Central memory CD4-positive, alpha-beta T cell (primary cell): Measurements from ENCODE around the gene ZPBP.
"Not testable (repeated sequence)": the region's sequence is repeated elsewhere in the genome, so short reads cannot be mapped to it uniquely, and the experiment has no call there.

Experiments
- DNase-seq: peaks from one replicate; pipeline ENCODE4 v3.0.0; 2022
- total RNA-seq, 3 experiments: gene quantifications; one replicate each; lab custom pipeline; 2026; lab: John Stamatoyannopoulos, UW

ZPBP gene, protein sequence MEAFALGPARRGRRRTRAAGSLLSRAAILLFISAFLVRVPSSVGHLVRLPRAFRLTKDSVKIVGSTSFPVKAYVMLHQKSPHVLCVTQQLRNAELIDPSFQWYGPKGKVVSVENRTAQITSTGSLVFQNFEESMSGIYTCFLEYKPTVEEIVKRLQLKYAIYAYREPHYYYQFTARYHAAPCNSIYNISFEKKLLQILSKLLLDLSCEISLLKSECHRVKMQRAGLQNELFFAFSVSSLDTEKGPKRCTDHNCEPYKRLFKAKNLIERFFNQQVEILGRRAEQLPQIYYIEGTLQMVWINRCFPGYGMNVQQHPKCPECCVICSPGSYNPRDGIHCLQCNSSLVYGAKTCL
- total RNA-seq, result 0 to 0.05 (median 0.04) reads per million in 3 experiments

DNA sequence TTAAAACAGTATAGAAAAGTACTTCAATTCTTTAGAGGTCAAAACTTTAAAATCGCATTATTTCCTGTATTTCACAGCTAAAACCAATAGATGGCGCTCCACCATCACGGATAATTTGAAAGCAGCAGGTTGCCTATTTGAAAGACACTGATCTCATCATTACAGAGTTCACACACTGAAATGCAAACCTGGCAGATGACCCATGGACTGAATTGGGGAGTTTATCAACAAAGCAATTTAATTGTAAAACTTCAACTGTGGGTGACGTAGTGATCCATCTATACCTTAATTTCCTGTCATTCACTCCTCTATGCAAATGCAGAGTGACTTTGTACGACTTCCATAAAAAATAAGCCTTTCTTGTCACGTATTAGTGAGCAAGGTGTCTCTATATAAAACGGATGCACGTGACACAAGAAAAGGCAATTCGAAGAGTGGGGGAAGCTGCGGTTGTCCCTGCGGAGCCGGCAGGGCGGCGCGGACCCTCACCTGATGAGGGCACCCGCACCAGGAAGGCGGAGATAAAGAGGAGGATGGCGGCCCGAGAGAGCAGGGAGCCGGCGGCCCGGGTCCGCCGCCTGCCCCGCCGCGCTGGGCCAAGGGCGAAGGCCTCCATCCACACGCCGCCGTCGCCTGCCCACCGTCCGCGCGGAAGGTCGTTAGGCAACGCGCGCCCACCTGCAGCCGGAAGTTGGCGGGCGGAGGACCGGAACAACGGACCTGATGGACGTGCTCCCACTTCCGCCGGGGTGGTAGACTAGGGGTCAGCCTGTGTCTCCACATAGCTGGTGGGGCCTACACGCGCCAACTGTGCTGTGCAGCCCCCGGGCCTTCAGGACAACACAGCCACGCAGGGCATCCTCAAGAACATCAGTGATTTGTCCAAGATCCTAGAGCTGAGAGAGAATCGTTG lies at the start of gene ZPBP:
TSS of gene ZPBP (minus strand) at position 668 of the 913 bp plus-strand sequence. CDS start at position 616, 52 bp downstream.
- peak; percentile 64 for DNase-seq

DNA sequence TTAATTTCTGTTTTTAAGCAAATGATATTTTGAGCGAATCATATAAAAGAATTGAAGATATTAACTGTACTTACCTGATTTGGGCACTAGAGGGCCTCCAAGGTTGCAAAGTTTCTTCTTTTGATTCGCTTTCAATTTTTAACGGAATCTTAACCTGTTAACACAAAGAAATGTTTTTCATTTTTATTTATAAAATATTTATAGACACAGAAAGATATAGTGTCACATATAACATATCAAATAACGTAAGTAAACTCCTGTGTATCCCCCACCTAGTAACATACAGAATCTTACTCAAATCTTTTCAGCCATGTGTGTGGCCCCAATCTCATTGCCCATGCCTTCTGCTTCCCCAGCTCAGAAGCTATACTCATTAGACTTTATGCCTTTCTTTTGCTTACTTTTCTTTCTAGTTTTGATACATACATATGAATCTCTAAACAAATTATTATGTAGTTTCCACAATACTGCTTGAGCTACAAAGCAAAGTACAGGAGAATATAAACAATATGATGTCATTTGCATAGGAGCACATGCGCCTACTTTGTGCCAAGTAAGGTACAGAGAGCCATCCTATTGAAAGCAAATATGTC lies 49.5 kb upstream of the ZPBP start:
- DNase-seq, result peak; percentile 58

DNA sequence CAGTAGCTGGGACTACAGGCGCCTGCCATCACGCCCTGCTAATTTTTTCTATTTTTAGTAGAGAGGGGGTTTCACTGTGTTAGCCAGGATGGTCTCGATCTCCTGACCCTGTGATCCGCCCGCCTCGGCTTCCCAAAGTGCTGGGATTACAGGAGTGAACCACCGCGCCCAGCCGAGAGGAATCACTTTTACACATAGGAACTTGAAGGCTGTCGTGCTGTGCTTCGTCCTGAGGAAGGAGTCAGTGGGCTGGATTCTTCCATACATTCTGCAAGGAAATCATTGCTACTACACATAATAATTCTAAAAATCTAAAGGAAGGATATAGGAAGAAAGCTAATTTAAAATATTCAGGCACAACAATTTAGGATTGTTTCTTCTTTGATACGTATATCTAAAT lies 48.8 kb upstream of the ZPBP start:
- DNase-seq, result no peak

DNA sequence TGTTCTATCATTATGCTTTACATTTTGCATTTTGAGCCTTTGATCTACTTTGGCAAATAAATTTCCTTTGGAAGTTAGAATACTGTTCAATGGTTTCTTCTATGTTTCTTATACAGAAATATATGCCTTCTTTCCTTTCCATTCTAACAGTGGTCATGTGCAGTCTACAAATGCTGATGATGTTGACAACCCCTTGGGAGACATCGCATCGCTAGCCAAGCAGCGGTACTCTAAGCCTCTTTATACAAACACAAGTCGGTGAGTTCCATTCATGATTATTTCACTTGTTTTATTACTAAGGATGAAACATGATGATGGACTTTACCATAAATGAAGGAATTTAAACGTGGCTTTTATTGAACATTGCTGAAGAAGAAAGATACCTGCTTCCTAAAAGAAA lies 48.1 kb upstream of the ZPBP start:
- DNase-seq, result no peak

DNA sequence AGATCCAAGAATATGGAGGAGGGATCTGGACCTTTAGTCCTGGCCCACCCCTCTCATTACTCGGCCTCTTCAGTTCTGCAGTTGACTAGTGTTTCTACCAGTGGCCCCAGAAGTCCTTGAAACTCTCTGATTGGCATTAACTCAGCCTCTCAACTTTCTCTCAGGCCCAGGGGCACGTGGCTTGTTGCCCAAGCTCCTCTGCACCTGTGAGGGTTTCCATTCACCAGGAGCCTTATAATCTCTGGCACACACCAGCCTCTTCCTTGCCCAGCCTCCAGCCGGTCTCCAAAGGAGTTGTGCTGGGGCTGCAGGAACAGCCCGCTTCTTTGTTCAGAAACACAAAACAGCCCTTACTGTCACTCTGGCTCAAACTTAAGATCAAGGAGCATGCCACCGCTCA lies 47.6 kb upstream of the ZPBP start:
- no peak for DNase-seq

DNA sequence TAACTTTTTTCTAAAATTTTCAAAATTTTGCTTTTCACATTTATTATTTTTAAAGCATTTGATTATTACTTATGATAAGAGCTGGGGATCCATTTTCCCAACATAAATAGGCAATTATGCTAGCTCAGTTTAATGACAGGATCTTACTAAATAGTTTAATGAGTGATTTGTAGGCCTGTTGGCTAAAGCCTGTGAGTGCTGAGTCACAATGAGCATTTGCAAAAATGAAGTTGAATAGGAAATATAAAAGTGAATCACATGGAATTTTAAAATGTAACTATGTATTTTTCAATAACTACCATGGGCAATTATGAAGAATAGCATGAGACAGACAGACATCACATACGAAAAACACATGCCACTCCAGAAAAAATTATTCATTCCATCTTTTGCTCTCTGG lies 45.1 kb upstream of the ZPBP start:
- no peak for DNase-seq

DNA sequence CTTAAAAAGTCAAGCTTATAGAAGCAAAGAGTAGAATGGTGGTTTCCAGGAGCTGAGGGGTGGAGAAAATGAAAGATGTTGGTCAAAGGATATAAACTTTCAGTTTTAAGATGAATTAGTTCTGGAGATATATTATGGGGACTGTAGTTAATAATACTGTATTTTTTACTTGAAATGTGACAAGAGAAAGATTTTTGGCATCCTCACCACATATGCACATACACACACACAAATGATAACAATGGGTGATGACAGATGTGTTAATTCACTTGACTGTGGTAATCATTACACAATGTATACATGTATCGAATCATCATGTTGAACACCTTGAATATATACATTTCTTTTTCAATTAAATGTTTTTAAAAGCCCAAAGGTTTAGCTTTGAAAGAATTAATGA lies 32.7 kb upstream of the ZPBP start:
- DNase-seq, result no peak

DNA sequence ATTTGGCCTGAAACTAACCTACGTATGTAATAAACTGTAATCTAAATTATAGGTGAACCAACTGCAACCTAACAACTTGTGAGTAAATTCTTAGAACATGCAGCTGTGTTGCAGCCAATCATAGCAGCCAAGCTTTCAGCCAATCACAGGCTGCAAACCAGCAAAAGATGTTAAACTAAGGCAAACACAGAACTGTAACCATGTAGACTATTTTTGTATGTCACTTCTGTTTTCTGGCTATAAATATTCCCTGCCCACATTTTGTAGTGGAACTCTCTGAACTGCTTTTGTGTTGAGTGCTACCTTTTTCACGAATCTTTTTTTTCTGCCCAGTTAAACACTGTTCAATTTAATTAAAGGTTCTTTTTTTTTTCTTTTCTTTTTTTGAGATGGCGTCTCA lies 28.2 kb upstream of the ZPBP start:
- no peak for DNase-seq

DNA sequence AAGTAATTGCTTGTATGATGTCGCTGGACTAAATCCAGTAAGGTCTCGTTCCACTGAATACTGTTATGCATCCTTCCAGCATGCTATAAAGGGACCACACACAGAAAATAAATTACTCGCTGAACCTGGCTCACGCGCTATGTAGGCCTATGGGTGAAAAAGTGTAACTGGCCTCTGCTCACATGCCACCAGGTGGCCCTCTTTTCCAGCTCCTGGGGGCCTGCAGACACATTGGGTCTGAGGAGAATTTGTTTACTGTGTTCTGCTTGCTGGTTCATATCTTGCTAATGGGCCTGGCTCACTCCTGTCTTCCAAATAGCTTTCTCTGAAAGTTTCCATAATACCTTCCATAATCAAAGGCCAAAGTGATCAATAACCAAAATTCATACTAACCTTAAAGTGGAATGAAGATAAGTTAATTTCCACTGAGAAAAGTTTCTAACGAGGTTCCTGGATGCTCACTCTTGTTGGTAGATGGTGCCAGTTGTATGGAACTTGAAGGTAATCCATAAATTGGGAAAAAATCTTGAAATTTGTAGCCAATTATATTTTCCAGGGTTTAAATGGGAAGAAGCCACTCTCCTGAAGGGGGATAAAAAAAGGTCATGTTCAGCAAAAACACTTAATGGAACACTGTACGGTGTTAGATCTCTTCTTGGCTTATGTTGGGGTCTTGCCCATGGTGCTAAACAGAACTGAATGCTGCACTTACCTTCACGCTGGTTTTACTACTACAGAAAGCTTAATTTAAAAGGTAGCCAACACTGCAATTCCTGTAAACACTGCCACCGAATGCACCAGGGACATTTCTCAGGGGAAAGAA lies 27.0 kb upstream of the ZPBP start:
- peak; percentile 4 for DNase-seq

DNA sequence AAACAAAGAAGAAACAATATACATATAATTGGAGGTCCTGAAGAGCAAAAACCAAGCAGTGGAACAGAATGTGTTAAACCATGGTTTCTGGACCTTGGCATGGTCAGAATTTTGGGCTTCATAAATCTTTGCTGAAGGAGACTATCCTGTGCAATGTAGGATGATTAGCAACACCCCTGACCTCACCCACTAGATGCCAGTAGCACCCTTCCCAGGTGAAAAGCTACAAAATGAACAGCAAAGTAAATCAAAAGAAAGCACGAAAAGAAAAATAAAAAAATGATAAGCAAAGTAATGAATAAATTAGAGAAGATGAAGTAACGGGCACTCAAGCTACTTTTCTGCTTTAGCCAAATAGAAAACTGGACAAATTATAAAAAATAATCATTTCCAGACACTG lies 19.2 kb upstream of the ZPBP start:
- no peak for DNase-seq

DNA sequence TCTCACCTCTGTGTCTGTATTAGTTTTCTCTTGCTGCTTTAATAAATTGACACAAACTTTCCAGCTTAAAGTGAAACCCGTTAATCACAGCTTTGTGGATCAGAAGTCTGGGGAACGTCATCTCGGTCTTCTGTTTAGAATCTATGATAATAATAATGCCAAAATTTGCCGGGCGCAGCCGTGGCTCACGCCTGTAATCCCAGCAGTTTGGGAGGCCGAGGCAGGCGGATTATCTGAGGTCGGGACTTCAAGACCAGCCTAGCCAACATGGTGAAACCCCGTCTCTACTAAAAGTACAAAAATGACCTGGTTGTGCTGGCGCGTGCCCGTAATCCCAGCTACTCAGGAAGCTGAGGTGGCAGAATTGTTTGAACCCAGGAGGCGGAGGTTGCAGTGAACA lies 8.8 kb upstream of the ZPBP start:
- DNase-seq, result no peak

DNA sequence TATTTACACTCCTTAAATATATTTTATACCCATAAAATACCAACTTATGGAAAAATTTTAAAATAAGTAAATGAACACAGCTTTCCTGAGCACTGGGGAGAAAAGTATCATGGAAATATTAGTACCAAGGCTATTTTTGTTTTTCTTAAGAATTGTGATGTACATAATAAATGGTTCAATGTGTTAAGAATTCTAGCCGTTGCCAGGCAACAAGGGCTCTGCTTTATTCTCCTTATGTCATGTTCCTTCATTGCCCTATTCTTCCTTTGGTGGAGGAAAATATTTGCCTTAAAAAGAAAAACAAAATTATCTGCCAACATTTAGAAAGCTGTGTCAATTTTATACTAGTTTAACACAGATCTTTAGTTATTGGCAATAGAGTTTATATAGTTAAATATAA lies 2.6 kb upstream of the ZPBP start:
- no peak for DNase-seq

DNA sequence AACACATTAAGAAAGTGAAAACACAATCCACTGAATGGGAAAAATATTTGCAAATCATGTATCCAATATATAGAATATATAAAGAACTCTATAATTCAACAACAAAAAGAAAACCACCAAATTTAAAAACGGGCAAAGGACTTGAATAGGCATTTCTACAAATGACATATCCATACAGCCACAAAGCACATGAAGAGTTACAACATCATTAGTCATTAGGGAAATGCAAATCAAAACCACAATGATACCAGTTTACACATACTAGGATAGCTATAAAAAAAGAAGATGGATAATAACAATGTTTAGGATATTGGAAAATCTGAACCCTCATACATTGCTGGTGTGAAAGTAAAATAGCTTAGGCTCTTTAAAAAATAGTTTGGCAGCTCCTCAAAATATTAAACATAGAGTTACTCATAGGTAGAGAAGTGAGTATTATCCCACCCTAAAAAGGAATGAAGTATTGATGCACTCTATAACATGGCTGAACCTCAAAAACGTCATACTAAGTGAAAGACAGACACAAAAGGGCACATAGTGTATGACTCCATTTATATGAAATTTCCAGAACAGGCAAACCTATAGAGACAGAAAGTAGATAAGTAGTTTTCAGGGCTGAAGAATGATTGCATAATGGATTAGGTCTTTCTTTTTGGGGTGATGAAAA lies 4.5 kb downstream of the ZPBP start:
- DNase-seq, result no peak

DNA sequence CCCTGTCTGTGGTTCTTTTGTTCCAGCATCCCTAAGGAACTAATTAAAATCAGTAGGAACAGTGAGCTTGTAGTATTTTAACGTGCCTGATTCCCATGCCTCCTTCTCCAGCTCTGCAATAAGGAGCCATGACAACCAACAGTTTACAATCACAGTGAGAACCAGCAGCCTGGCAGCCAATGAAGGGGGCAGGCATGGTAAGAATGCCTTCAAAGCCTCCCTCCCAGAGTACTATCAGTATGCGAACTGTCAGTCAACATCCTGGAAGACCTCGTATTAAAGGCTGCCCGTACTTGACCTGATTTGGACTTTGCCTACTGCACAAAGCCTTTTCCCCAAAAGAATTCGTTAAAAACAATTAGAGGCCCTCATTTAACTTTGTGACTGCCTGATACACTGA lies 7.7 kb downstream of the ZPBP start:
- no peak for DNase-seq

DNA sequence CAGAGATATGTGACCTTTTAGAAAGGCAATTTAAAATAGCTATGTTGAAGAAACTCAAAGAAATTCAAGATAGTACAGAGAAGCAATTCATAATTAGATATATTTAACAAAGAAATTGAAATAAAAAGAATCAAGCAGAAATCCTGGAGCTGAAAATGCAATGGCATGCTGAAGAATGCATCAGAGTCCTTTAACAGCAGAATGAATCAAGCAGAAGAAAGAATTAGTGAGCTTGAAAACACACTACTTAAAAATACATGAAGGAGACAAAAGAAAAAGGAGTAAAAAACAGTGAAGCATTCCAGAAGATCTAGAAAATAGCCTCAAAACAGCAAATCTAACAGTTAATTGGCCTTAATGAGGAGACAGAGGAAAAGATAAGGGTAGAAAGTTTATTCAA lies 20.0 kb downstream of the ZPBP start:
- DNase-seq, result no peak

DNA sequence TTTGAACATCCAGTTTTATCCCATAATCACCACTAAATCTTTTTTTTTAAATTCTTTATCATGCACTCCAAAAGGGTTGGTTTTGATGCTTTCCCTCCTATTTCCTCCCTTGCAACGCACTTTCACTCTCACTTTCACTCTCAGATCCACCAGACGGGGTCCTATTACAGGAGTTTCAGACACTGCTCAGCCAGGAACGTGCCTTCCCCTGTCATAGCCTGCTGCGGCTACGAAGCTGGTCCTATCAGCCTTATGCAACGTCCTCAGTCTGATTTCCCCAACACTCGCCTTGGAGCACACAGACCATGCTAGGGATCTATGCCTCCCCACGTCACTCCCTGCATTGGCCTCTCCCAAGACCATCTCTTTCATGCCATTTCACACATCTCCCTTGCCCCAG lies 23.4 kb downstream of the ZPBP start:
- DNase-seq, result peak; percentile 8

DNA sequence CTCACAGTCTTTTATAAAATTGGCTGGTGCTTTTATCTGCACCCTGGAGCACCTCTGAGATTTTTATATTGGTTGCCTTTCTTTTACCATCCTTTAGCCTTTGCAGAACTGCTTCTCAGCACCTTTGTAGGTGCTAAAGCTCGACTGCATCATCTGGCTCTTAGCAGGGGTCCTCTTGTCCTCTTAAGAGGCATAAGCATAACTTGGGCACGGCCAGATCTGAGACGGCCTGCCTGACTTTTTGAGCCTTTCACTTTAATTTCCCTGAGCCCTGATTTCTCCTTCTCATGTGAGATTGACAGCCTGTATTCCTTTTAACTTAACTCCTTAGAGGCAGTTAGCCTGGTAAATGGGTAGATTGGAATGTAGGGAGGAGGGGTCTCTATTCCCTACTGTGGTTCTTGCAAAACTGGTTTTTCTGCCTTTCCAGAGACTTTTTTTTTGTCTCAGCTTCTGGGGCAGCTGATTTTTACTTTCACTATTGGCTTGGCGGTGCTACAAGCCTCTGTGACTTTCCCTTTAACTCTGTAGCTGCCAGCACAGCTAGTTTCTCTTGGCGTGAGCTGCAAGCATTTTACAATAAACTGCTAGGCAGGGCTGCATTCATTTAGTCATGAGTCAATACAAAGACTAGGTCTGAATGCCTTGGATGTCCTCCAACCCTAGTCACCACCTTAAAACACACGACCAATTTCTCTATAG lies 24.0 kb downstream of the ZPBP start:
- peak; percentile 31 for DNase-seq

DNA sequence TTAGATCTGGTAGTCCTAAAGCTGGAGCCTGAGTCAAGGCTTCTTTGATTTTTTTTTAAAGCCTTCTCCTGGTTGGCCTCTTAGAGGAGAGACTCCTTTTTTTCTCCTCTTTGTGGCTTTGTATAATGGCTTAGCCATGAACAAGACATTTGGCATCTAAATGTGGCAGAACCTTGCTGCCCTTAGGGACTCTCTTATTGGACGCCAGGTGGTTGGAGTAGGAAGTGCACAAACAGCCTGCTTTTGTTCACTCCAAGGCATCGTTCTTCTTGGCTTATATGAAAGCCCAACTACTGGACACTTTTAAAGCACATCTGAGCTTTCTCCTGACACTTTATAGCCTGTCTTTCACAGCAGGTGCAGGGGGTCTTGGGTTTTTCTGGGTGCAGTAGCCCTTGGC lies 25.0 kb downstream of the ZPBP start:
- no peak for DNase-seq

DNA sequence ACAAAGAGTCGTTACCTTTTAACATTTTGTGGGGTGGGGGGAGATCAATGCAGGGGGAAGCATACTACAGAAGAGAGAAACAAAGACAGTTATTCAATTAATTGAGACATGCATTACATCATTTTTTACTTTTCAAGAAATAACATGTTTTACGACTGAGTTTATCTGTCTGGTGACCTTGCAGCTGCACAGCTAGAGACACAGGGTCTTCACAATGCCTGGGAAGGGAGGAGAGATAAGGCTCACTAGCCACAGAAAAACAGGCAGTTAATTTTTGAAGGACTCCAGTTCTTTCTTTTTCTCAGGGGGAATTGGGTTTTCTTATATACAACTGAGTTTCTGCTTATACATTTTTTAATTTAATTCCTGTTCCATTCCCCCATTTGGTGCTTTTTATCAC lies 30.1 kb downstream of the ZPBP start:
- DNase-seq, result no peak

DNA sequence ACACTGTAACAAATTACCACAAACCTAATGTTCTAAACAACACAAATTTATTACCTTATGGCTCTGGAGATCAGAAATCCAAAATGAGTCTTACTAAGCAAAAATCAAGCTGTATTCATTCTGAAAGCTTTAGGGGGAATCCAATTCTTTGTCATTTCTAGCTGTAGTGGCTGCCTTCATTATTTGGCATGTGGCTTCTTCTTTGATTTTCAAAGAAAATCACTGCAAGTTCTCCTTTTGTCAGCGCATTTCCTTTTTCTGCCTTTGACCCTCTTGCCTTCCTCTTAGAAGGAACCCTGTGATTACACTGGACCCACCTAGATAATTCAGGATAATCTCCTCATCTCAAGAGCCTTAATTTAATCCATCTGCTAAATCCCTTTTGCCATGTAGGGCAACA lies 36.9 kb downstream of the ZPBP start:
- no peak for DNase-seq

DNA sequence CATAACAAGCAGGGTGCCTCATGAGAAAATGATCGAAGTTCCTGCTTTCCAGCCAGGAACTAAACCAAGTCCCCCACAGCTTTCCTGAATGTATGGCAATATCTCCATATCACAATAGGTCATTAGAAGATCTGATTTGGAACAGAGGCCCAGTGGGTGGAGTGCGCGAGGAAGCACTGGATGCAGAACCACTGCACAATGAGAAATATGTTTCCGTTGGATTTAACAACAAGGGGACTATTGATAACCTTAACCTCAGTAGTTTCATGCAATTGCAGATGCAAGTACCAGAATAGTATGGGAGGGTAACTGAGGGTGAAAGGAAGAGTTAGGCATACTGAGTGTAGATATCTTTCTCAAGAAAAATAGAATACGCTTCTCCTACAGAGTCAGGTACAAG lies 45.3 kb downstream of the ZPBP start:
- no peak for DNase-seq

DNA sequence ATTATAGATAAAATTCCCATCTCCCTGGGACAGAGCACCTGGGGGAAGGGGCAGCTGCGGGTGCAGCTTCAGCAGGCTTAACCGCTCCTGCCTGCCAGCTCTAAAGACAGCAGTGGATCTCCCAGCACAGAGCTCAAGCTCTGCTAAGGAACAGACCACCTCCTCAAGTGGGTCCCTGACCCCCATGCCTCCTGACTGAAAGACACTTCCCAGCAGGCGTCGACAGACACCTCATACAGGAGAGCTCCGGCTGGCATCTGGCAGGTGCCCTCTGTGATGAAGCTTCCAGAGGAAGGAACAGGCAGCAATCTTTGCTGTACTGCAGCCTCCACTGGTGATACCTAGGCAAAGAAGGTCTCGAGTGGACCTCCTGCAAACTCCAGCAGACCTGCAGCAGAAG lies 51.9 kb downstream of the ZPBP start:
- not testable (repeated sequence) for DNase-seq
